K562 (cell line): Measurements from ENCODE around the gene FOXL2NB. TPM values are rescaled to one million over a fixed set of nuclear protein-coding genes. Genes with fewer than 3 reads are reported as not detected.
A peak's percentile ranks its signal among the peaks of the same experiment; 100 is the strongest.

ENCODE experiments used
- DDX20 ChIP-seq: fragments of 450-650 bp; IDR thresholded peaks from 2 replicates; pipeline ENCODE4 v1.6.1; 2016; ENCODE audit warnings: missing genetic modification characterization, low read depth, mild to moderate bottlenecking, missing compliant biosample characterization, moderate library complexity
- NELFE ChIP-seq: IDR thresholded peaks from 2 replicates; pipeline ENCODE4 v1.6.1; 2011; ENCODE audit warnings: mild to moderate bottlenecking; ENCODE audit not compliant: insufficient read depth, insufficient read length
- NONO ChIP-seq, 2 experiments: fragments of 200-400 bp in 1 of 2; fragments of 450-650 bp in 1 of 2; formaldehyde crosslinking in 1 of 2; IDR thresholded peaks; 2 replicates each; pipeline ENCODE4 v1.6.1; 2017; ENCODE audit warnings: low read depth in 2 of 2, mild to moderate bottlenecking in 2 of 2, moderate library complexity in 2 of 2, low read length in 1 of 2
- RBM14 ChIP-seq: fragments of 200-400 bp; formaldehyde crosslinking; IDR thresholded peaks from 2 replicates; pipeline ENCODE4 v1.6.1; 2018; ENCODE audit warnings: low read depth, mild to moderate bottlenecking, low read length, moderate library complexity, borderline replicate concordance; ENCODE audit not compliant: insufficient read depth
- REST ChIP-seq, 2 experiments: fragments of 450-650 bp; formaldehyde crosslinking in 1 of 2; IDR thresholded peaks; 2 replicates each; pipeline versions ENCODE4 v1.4.0 to v1.6.1; 2014 to 2020; ENCODE audit warnings: mild to moderate bottlenecking in 2 of 2, borderline replicate concordance in 1 of 2, low read depth in 1 of 2
- SUPT5H ChIP-seq: fragments of 450-650 bp; IDR thresholded peaks from 2 replicates; pipeline ENCODE4 v1.6.1; 2016
- UBTF ChIP-seq, 2 experiments: IDR thresholded peaks; 2 replicates each; pipeline ENCODE4 v1.6.1; 2012; ENCODE audit warnings: improper control_type of control experiment in 2 of 2, low read depth in 2 of 2, low read length in 2 of 2, borderline replicate concordance in 1 of 2
- ZFPM2 ChIP-seq: fragments of 250-450 bp; sonication (Bioruptor Pico); IDR thresholded peaks from 2 replicates; pipeline ENCODE4 v1.5.1; 2022; ENCODE audit warnings: mild to moderate bottlenecking
- ZNF764 ChIP-seq: fragments of 250-450 bp; sonication (Bioruptor Pico); IDR thresholded peaks from 2 replicates; pipeline ENCODE4 v1.4.0; 2020; ENCODE audit warnings: low read depth, mild to moderate bottlenecking, moderate library complexity
- polyA plus RNA-seq, 8 experiments: library from polyadenylated mRNA; depleted of rRNA in 4 of 8; stranded (reverse) in 5 of 8; unstranded in 3 of 8; fragments of >200 nt; fragmentation: Nextera tagmentation in 2 of 8; fragmentation: Illumina TruSeq in 1 of 8; extraction: Ambion mirVana in 2 of 8; extraction: Trizol in 1 of 8; gene quantifications; 2 replicates each; pipeline versions ENCODE4 v1.2.1 to v1.2.3, GENCODE V29; 2011 to 2014; ENCODE audit warnings: inconsistent platforms in 1 of 8, missing spikeins in 1 of 8
- total RNA-seq, 7 experiments: library from RNA; depleted of rRNA in 6 of 7; stranded (reverse); fragments of >200 nt in 6 of 7; fragmentation: Illumina TruSeq in 2 of 7; extraction: Trizol in 2 of 7; gene quantifications; 2 replicates each; pipeline versions ENCODE4 v1.2.1 to v1.2.3, GENCODE V29; 2011 to 2021; ENCODE audit warnings: low replicate concordance in 1 of 7

Gene FOXL2NB
- total and polyA plus RNA-seq, 9 of the 15 experiments (the other 6 are each of a cell fraction or from before 2014, with no cell fraction given): 0.71 to 17.4 (median 9.0) TPM

GRCh38 chr3:138941259-138941885 is 5.6 kb upstream of the FOXL2NB start (continued):
- peak; percentile 57; the same call in 1 of the 2 replicates for TF ChIP-seq REST (IDR thresholded peaks at IDR 0.05; ENCODE audit: borderline replicate concordance)
- TF ChIP-seq REST (CRISPR knock-in tag; IDR thresholded peaks at IDR 0.05; ENCODE audit: low read depth): no peak
- TF ChIP-seq DDX20 (tag): no peak
- TF ChIP-seq NELFE: no peak
- TF ChIP-seq ZNF764 (CRISPR knock-in tag): no peak
- no peak; the same call in 1 of the 2 replicates for TF ChIP-seq SUPT5H
- 0 out of 4 replicates have a peak, but pooled peaks of 1 of the 2 experiments have one; percentile 47 for TF ChIP-seq UBTF (IDR thresholded peaks at IDR 0.05; ENCODE audit: borderline replicate concordance in 1 of 2, low read depth in 2 of 2, low read length in 2 of 2)
- TF ChIP-seq NONO (IDR thresholded peaks at IDR 0.05; ENCODE audit: low read depth in 2 of 2, low read length in 1 of 2): no peak
- no peak for TF ChIP-seq RBM14
- TF ChIP-seq ZFPM2 (CRISPR knock-in tag): no peak
